MM.1S (cell line): ENCODE results near the gene FAM162B.
"Not testable (repeated sequence)": the region's sequence is repeated elsewhere in the genome, so short reads cannot be mapped to it uniquely, and the experiment has no call there.

Experiments used
- DNase-seq: peaks from one replicate; pipeline ENCODE4 v3.0.0-alpha.2; 2015
- H2AFZ ChIP-seq: fragments of 300-600 bp; sonication (generic); 2 replicates; pipeline ENCODE4 v1.6.0; 2016; ENCODE audit warnings: antibody characterized with exemption, low read length
- H3F3A ChIP-seq: fragments of 300-600 bp; sonication (generic); 2 replicates; pipeline ENCODE4 v1.6.1; 2016; ENCODE audit warnings: mild to moderate bottlenecking, antibody characterized with exemption, low read length, moderate library complexity, mixed read lengths; ENCODE audit not compliant: insufficient read depth
- H3K27ac ChIP-seq: fragments of 300-600 bp; sonication (generic); 2 replicates; pipeline ENCODE4 v1.5.1; 2016; ENCODE audit warnings: mild to moderate bottlenecking, low read length
- H3K27me3 ChIP-seq: fragments of 300-600 bp; sonication (generic); replicated peaks from 2 replicates; pipeline ENCODE4 v1.6.0; 2016; ENCODE audit warnings: low read length; ENCODE audit not compliant: insufficient read depth
- H3K36me3 ChIP-seq: fragments of 300-600 bp; sonication (generic); replicated peaks from 2 replicates; pipeline ENCODE4 v1.6.1; 2016; ENCODE audit warnings: mild to moderate bottlenecking, low read length, mixed read lengths; ENCODE audit not compliant: insufficient read depth
- H3K4me1 ChIP-seq: fragments of 300-600 bp; sonication (generic); 2 replicates; pipeline ENCODE4 v1.6.1; 2016; ENCODE audit warnings: low read length, mixed read lengths
- H3K4me2 ChIP-seq: fragments of 300-600 bp; sonication (generic); 2 replicates; pipeline ENCODE4 v1.6.0; 2016; ENCODE audit warnings: low read depth, low read length
- H3K4me3 ChIP-seq: fragments of 300-600 bp; sonication (generic); 2 replicates; pipeline ENCODE4 v1.5.1; 2016; ENCODE audit warnings: low read length, mixed read lengths
- H3K79me2 ChIP-seq: fragments of 300-600 bp; sonication (generic); 2 replicates; pipeline ENCODE4 v1.6.1; 2016; ENCODE audit warnings: mixed run types, low read length, mixed read lengths
- H3K9ac ChIP-seq: fragments of 300-600 bp; sonication (generic); 2 replicates; pipeline ENCODE4 v1.6.1; 2016; ENCODE audit warnings: low read length, mixed read lengths
- H3K9me2 ChIP-seq: fragments of 300-600 bp; sonication (generic); replicated peaks from 2 replicates; pipeline ENCODE4 v1.6.1; 2016; ENCODE audit warnings: mild to moderate bottlenecking, low read length, mixed read lengths; ENCODE audit not compliant: insufficient read depth
- H3K9me3 ChIP-seq: fragments of 300-600 bp; sonication (generic); replicated peaks from 2 replicates; pipeline ENCODE4 v1.6.1; 2016; ENCODE audit warnings: mild to moderate bottlenecking, low read length, mixed read lengths; ENCODE audit not compliant: insufficient read depth
- H4K20me1 ChIP-seq: fragments of 300-600 bp; sonication (generic); 2 replicates; pipeline ENCODE4 v1.6.1; 2016; ENCODE audit warnings: mild to moderate bottlenecking, low read length, moderate library complexity, mixed read lengths; ENCODE audit not compliant: insufficient read depth
- EZH2 ChIP-seq: fragments of 300-600 bp; sonication (generic); optimal IDR thresholded peaks from 2 replicates; pipeline ENCODE3; 2017; ENCODE audit warnings: low read depth, mild to moderate bottlenecking, antibody characterized with exemption, low read length, mixed read lengths
- EZH2phosphoT487 ChIP-seq: fragments of 300-600 bp; sonication (generic); IDR thresholded peaks from 2 replicates; pipeline ENCODE4 v1.6.1; 2018; ENCODE audit warnings: antibody characterized with exemption, low read length
- TF ChIP-seq, protein P1 (sequence below): fragments of 300-600 bp; sonication (generic); IDR thresholded peaks from 2 replicates; pipeline ENCODE4 v1.5.1; 2016; ENCODE audit warnings: antibody characterized with exemption, low read length, mixed read lengths

The FAM162B gene

DNA sequence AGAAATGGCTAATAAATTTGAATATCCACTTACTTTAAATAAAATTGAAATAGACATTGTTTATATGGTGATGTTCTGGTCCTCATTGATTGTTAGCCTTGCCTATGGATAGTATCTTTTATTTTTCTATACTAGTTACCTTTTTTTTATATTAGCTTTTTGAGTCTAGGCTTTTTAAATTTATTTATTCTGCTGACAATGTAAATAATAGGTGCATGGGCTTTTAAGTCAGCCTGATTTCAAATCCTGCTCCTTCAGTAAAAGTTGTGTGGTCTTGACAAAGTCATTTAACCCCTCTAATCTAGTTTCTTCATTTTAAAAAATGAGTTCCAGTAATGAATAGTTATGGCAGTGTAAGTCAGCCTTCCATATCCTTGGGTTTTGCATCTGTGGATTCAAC is 38.6 kb downstream of the FAM162B start:
- Histone ChIP-seq H3K36me3 (no peaks in the 10 kb centered on the region), H2AFZ (no peak overlapping the region), H3K79me2 (no peaks in the 10 kb centered on the region), H3K4me1 (no peaks in the 10 kb centered on the region), H3F3A (no peaks in the 10 kb centered on the region), H3K9me3 (no peaks in the 10 kb centered on the region), H3K9me2 (no peaks in the 10 kb centered on the region), H3K4me3 (no peak overlapping the region), H3K4me2 (no peak overlapping the region), H3K9ac (no peak overlapping the region), H3K27me3 (no peaks in the 10 kb centered on the region), H3K27ac (no peak overlapping the region), H4K20me1 (no peaks in the 10 kb centered on the region)
- DNase-seq = no peak
- TF ChIP-seq EZH2phosphoT487 (no peak), EZH2 (no peak)
- TF ChIP-seq, protein P1, sequence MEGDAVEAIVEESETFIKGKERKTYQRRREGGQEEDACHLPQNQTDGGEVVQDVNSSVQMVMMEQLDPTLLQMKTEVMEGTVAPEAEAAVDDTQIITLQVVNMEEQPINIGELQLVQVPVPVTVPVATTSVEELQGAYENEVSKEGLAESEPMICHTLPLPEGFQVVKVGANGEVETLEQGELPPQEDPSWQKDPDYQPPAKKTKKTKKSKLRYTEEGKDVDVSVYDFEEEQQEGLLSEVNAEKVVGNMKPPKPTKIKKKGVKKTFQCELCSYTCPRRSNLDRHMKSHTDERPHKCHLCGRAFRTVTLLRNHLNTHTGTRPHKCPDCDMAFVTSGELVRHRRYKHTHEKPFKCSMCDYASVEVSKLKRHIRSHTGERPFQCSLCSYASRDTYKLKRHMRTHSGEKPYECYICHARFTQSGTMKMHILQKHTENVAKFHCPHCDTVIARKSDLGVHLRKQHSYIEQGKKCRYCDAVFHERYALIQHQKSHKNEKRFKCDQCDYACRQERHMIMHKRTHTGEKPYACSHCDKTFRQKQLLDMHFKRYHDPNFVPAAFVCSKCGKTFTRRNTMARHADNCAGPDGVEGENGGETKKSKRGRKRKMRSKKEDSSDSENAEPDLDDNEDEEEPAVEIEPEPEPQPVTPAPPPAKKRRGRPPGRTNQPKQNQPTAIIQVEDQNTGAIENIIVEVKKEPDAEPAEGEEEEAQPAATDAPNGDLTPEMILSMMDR = no peak

- H3K36me3 ChIP-seq = no peaks in the 10 kb centered on the region
- no peak overlapping the region for H3K9ac ChIP-seq
- H3K4me1 ChIP-seq = no peaks in the 10 kb centered on the region
- H3K79me2 ChIP-seq = no peaks in the 10 kb centered on the region
- H3K27ac ChIP-seq = no peak overlapping the region
- no peaks in the 10 kb centered on the region for H3K9me2 ChIP-seq
- H4K20me1 ChIP-seq = no peaks in the 10 kb centered on the region
- TF ChIP-seq EZH2 (no peak), EZH2phosphoT487 (no peak)
- TF ChIP-seq, protein P1 = no peak
- H3K4me2 ChIP-seq = no peak overlapping the region
- H3K4me3 ChIP-seq = no peak overlapping the region
- no peaks in the 10 kb centered on the region for H3F3A ChIP-seq
- H3K27me3 ChIP-seq = no peaks in the 10 kb centered on the region
- DNase-seq = no peak
- no peak overlapping the region for H2AFZ ChIP-seq
- no peaks in the 10 kb centered on the region for H3K9me3 ChIP-seq
Measured at GRCh38 chr6:116714761-116715160, 50.8 kb downstream of the FAM162B start.

GRCh38 chr6:116714296-116714695 is 51.2 kb downstream of the FAM162B start:
- H3K9ac ChIP-seq = no peak overlapping the region
- no peaks in the 10 kb centered on the region for H3K36me3 ChIP-seq
- H2AFZ ChIP-seq = no peak overlapping the region
- no peaks in the 10 kb centered on the region for H3K27me3 ChIP-seq
- H3F3A ChIP-seq = no peaks in the 10 kb centered on the region
- H3K4me1 ChIP-seq = no peaks in the 10 kb centered on the region
- no peak overlapping the region for H3K4me3 ChIP-seq
- no peak for DNase-seq
- no peak overlapping the region for H3K27ac ChIP-seq
- no peaks in the 10 kb centered on the region for H3K9me2 ChIP-seq
- no peaks in the 10 kb centered on the region for H4K20me1 ChIP-seq
- no peaks in the 10 kb centered on the region for H3K79me2 ChIP-seq
- no peaks in the 10 kb centered on the region for H3K9me3 ChIP-seq
- TF ChIP-seq EZH2 = no peak
- no peak overlapping the region for H3K4me2 ChIP-seq

GRCh38 chr6:116705917-116706316 is 59.6 kb downstream of the FAM162B start:
- Histone ChIP-seq H3K4me2 (no peak overlapping the region), H3K27me3 (no peaks in the 10 kb centered on the region), H2AFZ (no peak overlapping the region), H3K9ac (no peak overlapping the region), H3K9me3 (no peaks in the 10 kb centered on the region), H3K4me1 (no peaks in the 10 kb centered on the region), H4K20me1 (no peaks in the 10 kb centered on the region), H3K9me2 (no peaks in the 10 kb centered on the region), H3K27ac (no peak overlapping the region), H3K36me3 (no peaks in the 10 kb centered on the region), H3K4me3 (no peak overlapping the region), H3K79me2 (no peaks in the 10 kb centered on the region), H3F3A (no peaks in the 10 kb centered on the region)
- DNase-seq = no peak
- TF ChIP-seq, protein P1 = no peak
- no peak for TF ChIP-seq EZH2phosphoT487
- TF ChIP-seq EZH2 = no peak

DNA sequence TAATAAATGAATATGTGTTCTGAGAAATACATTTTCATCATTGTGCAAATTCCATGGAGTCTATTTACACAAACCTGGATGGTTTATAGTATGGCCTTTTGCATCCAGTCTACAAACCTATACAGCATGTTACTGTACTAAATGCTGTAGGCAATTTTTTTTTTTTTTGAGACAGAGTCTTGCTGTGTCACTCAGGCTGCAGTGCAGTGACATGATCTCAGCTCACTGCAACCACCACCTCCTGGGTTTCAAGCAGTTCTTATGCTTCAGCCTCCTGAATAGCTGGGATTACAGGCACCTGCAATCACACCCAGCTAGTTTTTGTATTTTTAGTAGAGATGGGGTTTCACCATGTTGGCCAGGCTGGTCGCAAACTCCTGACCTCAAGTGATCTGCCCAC is 61.6 kb downstream of the FAM162B start:
- not testable (repeated sequence) for H3K4me1 ChIP-seq, H3K79me2 ChIP-seq, H3K27ac ChIP-seq, H3K9me2 ChIP-seq, H3K9ac ChIP-seq, H3K4me2 ChIP-seq, H3K4me3 ChIP-seq, H3K36me3 ChIP-seq, H3K9me3 ChIP-seq, DNase-seq, H3F3A ChIP-seq, H4K20me1 ChIP-seq, H3K27me3 ChIP-seq, H2AFZ ChIP-seq
